Hepatocyte (in vitro differentiated cells): ENCODE measurements around the gene SIDT2. TPM values are rescaled to one million over a fixed set of nuclear protein-coding genes. Genes with fewer than 3 reads are reported as not detected.

Source experiments
- DNase-seq: peaks from one replicate; pipeline ENCODE4 v3.0.0-alpha.2; 2016; ENCODE audit warnings: low spot score
- H2AFZ ChIP-seq: fragments of 200-600 bp; sonication (generic); 2 replicates; pipeline ENCODE4 v1.6.0; 2016; ENCODE audit warnings: antibody characterized with exemption, mild to moderate bottlenecking
- H3K27ac ChIP-seq: fragments of 200-600 bp; sonication (generic); 2 replicates; pipeline ENCODE4 v1.5.1; 2016; ENCODE audit warnings: mild to moderate bottlenecking
- H3K27me3 ChIP-seq: fragments of 200-600 bp; sonication (generic); 2 replicates; pipeline ENCODE4 v1.6.1; 2016
- H3K36me3 ChIP-seq: fragments of 200-600 bp; sonication (generic); replicated peaks from 2 replicates; pipeline ENCODE4 v1.5.1; 2016; ENCODE audit warnings: low read depth; ENCODE audit not compliant: insufficient read depth
- H3K4me1 ChIP-seq: fragments of 200-600 bp; sonication (generic); 2 replicates; pipeline ENCODE4 v1.5.1; 2016; ENCODE audit warnings: mild to moderate bottlenecking, moderate library complexity; ENCODE audit not compliant: insufficient read depth
- H3K4me2 ChIP-seq: fragments of 200-600 bp; sonication (generic); 2 replicates; pipeline ENCODE4 v1.6.0; 2016
- H3K4me3 ChIP-seq: fragments of 200-600 bp; sonication (generic); 2 replicates; pipeline ENCODE4 v1.5.1; 2016; ENCODE audit warnings: mild to moderate bottlenecking
- H3K79me2 ChIP-seq: fragments of 200-600 bp; sonication (generic); 2 replicates; pipeline ENCODE4 v1.6.0; 2017; ENCODE audit warnings: mild to moderate bottlenecking
- H3K9me2 ChIP-seq: fragments of 200-600 bp; sonication (generic); replicated peaks from 2 replicates; pipeline ENCODE4 v1.6.0; 2017; ENCODE audit warnings: mild to moderate bottlenecking; ENCODE audit not compliant: insufficient read depth
- H3K9me3 ChIP-seq: fragments of 200-600 bp; sonication (generic); 2 replicates; pipeline ENCODE4 v1.5.1; 2016; ENCODE audit warnings: low read depth, mild to moderate bottlenecking
- H4K20me1 ChIP-seq: fragments of 200-600 bp; sonication (generic); 2 replicates; pipeline ENCODE4 v1.6.0; 2016; ENCODE audit warnings: mild to moderate bottlenecking; ENCODE audit not compliant: insufficient read depth, poor library complexity, severe bottlenecking
- EZH2 ChIP-seq: fragments of 200-600 bp; sonication (generic); IDR thresholded peaks from 2 replicates; pipeline ENCODE4 v1.6.1; 2016; ENCODE audit warnings: antibody characterized with exemption, mild to moderate bottlenecking, borderline replicate concordance
- EZH2phosphoT487 ChIP-seq: fragments of 200-600 bp; sonication (generic); IDR thresholded peaks from one replicate; pipeline ENCODE4 v1.6.1; 2018; ENCODE audit warnings: antibody characterized with exemption, mild to moderate bottlenecking, low read depth, moderate library complexity; ENCODE audit not compliant: unreplicated experiment, severe bottlenecking
- WGBS: methylation state at CpG from one replicate; pipeline ENCODE4 v1.1.6; 2016; ENCODE audit warnings: low lambda C conversion rate; ENCODE audit errors: missing lambda C conversion rate; 5-methylcytosine and 5-hydroxymethylcytosine counted together
- polyA plus RNA-seq: library from polyadenylated mRNA; unstranded; fragments of >200 nt; fragmentation: Nextera tagmentation; extraction: Ambion mirVana; gene quantifications from 2 replicates; pipeline ENCODE4 v1.2.1, GENCODE V29; 2016
- total RNA-seq: library from RNA; depleted of rRNA; stranded (reverse); fragments of >200 nt; gene quantifications from 2 replicates; pipeline ENCODE4 v1.2.3, GENCODE V29; 2014
- TF ChIP-seq, protein P1 (sequence below): fragments of 200-600 bp; sonication (generic); IDR thresholded peaks from 2 replicates; pipeline ENCODE4 v1.5.1; 2016; ENCODE audit warnings: antibody characterized with exemption, mild to moderate bottlenecking; ENCODE audit not compliant: poor library complexity

SIDT2 gene
- total and polyA plus RNA-seq, 2 experiments from 2014 or later, result 16.7 to 27.1 TPM

DNA sequence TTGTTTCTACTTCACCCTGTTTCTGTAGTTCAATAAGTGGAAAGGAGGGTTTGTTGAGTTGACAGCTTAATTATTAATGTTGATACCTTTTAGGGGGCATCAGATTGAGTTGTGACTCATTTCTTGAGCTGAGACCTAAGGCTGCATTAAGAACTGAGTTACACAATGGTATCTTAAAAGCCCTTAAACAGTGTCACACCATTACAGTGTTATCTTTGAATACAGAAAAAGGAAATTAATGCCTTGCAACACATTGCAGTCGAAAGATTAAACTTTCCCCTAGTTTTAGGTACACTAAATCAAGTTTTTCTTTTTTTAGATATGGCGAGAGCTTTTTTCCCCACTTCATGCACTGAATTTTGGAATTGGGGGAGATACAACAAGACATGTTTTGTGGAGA is 17.7 kb upstream of the SIDT2 start:
- no peak for TF ChIP-seq EZH2phosphoT487
- Histone ChIP-seq H3K4me1 (no peaks in the 10 kb centered on the region), H2AFZ (no peak overlapping the region), H3K27ac (peak overlapping the region; percentile 43), H3K9me3 (no peaks in the 10 kb centered on the region), H4K20me1 (peaks cover 47% of the 10 kb centered on the region), H3K27me3 (no peaks in the 10 kb centered on the region), H3K4me3 (no peak overlapping the region), H3K9me2 (no peaks in the 10 kb centered on the region), H3K79me2 (peaks cover 79% of the 10 kb centered on the region), H3K4me2 (no peak overlapping the region), H3K36me3 (no peaks in the 10 kb centered on the region)
- DNase-seq, result no peak
- 86% methylated on average over 2 of the region's 2 CpGs for WGBS

DNA sequence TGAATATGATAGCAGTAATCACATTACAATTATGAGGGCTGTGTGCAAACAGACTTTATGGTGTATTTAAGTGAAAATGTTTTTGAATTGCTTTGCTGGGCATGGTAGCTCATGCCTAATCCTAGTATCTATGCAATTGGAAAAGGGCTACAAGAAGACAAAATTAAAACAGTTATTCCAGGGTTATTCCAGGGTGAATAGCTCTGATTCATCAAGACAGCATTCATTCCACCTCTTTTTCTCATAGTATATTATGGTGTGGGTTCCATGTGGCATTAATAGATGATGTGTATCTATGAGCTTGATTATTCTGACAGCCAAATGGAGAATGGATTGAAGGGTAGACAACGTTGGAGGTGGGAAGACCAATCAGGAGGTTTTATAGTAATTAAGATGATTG is 12.1 kb upstream of the SIDT2 start:
- H3K4me2 ChIP-seq, result no peak overlapping the region
- peaks cover 34% of the 10 kb centered on the region for H3K79me2 ChIP-seq
- H3K27me3 ChIP-seq, result no peaks in the 10 kb centered on the region
- no peak for DNase-seq
- H3K9me2 ChIP-seq, result no peaks in the 10 kb centered on the region
- no peaks in the 10 kb centered on the region for H3K36me3 ChIP-seq
- WGBS, result 82% methylated on average over 1 of the region's 1 CpG
- H3K27ac ChIP-seq, result no peak overlapping the region
- no peak overlapping the region for H2AFZ ChIP-seq
- no peak overlapping the region for H3K4me3 ChIP-seq
- no peaks in the 10 kb centered on the region for H3K9me3 ChIP-seq
- no peaks in the 10 kb centered on the region for H3K4me1 ChIP-seq
- no peak for TF ChIP-seq EZH2phosphoT487
- TF ChIP-seq, protein P1, sequence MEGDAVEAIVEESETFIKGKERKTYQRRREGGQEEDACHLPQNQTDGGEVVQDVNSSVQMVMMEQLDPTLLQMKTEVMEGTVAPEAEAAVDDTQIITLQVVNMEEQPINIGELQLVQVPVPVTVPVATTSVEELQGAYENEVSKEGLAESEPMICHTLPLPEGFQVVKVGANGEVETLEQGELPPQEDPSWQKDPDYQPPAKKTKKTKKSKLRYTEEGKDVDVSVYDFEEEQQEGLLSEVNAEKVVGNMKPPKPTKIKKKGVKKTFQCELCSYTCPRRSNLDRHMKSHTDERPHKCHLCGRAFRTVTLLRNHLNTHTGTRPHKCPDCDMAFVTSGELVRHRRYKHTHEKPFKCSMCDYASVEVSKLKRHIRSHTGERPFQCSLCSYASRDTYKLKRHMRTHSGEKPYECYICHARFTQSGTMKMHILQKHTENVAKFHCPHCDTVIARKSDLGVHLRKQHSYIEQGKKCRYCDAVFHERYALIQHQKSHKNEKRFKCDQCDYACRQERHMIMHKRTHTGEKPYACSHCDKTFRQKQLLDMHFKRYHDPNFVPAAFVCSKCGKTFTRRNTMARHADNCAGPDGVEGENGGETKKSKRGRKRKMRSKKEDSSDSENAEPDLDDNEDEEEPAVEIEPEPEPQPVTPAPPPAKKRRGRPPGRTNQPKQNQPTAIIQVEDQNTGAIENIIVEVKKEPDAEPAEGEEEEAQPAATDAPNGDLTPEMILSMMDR, result no peak
- no peak for TF ChIP-seq EZH2
- H4K20me1 ChIP-seq, result peaks cover 8% of the 10 kb centered on the region

DNA sequence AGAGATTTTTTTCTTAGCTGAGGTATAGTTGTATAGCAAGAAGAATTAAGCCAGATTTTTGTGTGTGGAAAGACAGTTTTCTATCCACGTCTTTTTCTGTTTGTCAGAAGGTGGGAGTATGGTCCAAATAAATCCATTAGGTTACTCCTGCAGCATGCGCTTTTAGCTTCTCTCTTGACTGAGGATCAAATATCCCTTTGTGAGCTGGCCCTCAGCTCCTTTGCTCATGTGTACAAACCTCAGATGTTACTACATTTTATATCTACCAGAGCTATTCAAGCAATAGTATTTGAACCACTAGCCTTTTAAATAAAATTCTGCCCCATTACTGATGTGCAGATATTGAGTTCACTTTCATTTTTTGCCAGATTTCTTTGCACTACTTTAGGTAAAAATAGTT is 8.8 kb upstream of the SIDT2 start:
- no peak overlapping the region for H3K4me3 ChIP-seq
- no peak for DNase-seq
- H2AFZ ChIP-seq, result no peak overlapping the region
- peaks cover 9% of the 10 kb centered on the region for H3K79me2 ChIP-seq
- H3K4me2 ChIP-seq, result no peak overlapping the region
- H3K36me3 ChIP-seq, result no peaks in the 10 kb centered on the region
- no peak overlapping the region for H3K27ac ChIP-seq
- 85% methylated on average over 2 of the region's 2 CpGs for WGBS
- peaks cover 17% of the 10 kb centered on the region for H3K4me1 ChIP-seq
- H3K9me2 ChIP-seq, result no peaks in the 10 kb centered on the region
- TF ChIP-seq EZH2 (no peak), EZH2phosphoT487 (no peak)
- TF ChIP-seq, protein P1, result no peak
- H4K20me1 ChIP-seq, result peaks cover 8% of the 10 kb centered on the region
- no peaks in the 10 kb centered on the region for H3K9me3 ChIP-seq
- H3K27me3 ChIP-seq, result no peaks in the 10 kb centered on the region

DNA sequence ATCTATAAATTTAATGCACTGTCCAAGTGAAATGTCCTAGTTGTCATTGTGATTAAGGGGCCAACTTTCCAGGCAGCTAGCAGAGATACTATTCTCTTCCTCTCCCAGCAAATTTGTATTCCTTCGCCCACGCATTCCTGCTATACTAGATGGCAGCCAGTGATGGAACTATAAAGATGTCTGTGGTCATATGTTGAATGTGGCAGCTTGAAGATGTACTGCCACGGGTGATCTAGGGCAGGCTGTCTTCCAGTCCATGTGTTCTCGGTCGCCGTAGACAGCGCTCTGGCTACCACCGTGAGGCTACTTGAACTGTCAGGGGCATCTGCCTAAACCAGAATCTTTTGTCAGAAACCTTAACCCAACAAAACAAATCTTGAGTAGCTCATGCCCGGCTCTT is 8.3 kb upstream of the SIDT2 start:
- TF ChIP-seq EZH2phosphoT487, result no peak
- no peak for TF ChIP-seq EZH2
- TF ChIP-seq, protein P1, result no peak
- H3K36me3 ChIP-seq, result no peaks in the 10 kb centered on the region
- H3K4me3 ChIP-seq, result no peak overlapping the region
- H2AFZ ChIP-seq, result no peak overlapping the region
- H3K27ac ChIP-seq, result no peak overlapping the region
- peaks cover 8% of the 10 kb centered on the region for H4K20me1 ChIP-seq
- DNase-seq, result no peak
- no peaks in the 10 kb centered on the region for H3K27me3 ChIP-seq
- H3K4me2 ChIP-seq, result no peak overlapping the region
- H3K79me2 ChIP-seq, result peaks cover 9% of the 10 kb centered on the region
- WGBS, result 91% methylated on average over 9 of the region's 9 CpGs
- no peaks in the 10 kb centered on the region for H3K9me3 ChIP-seq
- H3K9me2 ChIP-seq, result no peaks in the 10 kb centered on the region
- peaks cover 17% of the 10 kb centered on the region for H3K4me1 ChIP-seq
